Right lobe of liver (tissue), 6 donors: ENCODE measurements around the gene FGF21. TPM values are rescaled to one million over a fixed set of nuclear protein-coding genes. Genes with fewer than 3 reads are reported as not detected.

Experiments used
- ATAC-seq, 4 donors: fragments of 200-7000 bp; cut with Tn5 transposase; one replicate each; pipeline ENCODE4 v1.9.1; 2020; ENCODE audit warnings: mild to moderate bottlenecking in 4 of 4, moderate library complexity in 4 of 4
- DNase-seq, 3 donors: peaks; one replicate each; pipeline ENCODE4 v3.0.0-alpha.2; 2020
- H3K27ac ChIP-seq, 3 donors: fragments of 200-600 bp; one replicate each; pipeline ENCODE4 v1.8.0; 2022
- H3K27me3 ChIP-seq, 2 donors: fragments of 200-600 bp; one replicate each; pipeline ENCODE4 v1.8.0; 2022
- H3K36me3 ChIP-seq, 4 donors: fragments of 200-600 bp; sonication (generic) in 1 of 4; one replicate each; pipeline versions ENCODE4 v1.5.1 to v1.8.0; 2017 to 2022; ENCODE audit warnings: control low read depth in 1 of 4
- H3K4me1 ChIP-seq, 4 donors: fragments of 200-600 bp; sonication (generic) in 1 of 4; one replicate each; pipeline versions ENCODE4 v1.5.1 to v1.8.0; 2017 to 2022; ENCODE audit warnings: control low read depth in 1 of 4
- H3K4me3 ChIP-seq, 3 donors: fragments of 200-600 bp; one replicate each; pipeline ENCODE4 v1.8.0; 2022
- H3K9me3 ChIP-seq, 4 donors: fragments of 200-600 bp; sonication (generic) in 1 of 4; one replicate each; pipeline versions ENCODE4 v1.5.1 to v1.8.0; 2017 to 2022; ENCODE audit warnings: control low read depth in 1 of 4
- POLR2A ChIP-seq: fragments of 450-650 bp; IDR thresholded peaks from one replicate; pipeline ENCODE4 v1.6.1; 2017; ENCODE audit warnings: antibody characterized with exemption, mild to moderate bottlenecking
- WGBS: methylation state at CpG from one replicate; pipeline ENCODE4 v1.1.6; 2018; ENCODE audit warnings: low coverage, low lambda C conversion rate; ENCODE audit not compliant: insufficient coverage; ENCODE audit errors: missing lambda C conversion rate; 5-methylcytosine and 5-hydroxymethylcytosine counted together
- intact Hi-C, 2 donors: fragments of 100-400 bp; cut with DNase I; formaldehyde crosslinking; loops; one replicate each; pipeline versions ENCODE4 v1.11.2 to v1.14.1; 2022
- total RNA-seq, 6 experiments: library from RNA; depleted of rRNA in 2 of 6; stranded (reverse); fragments of >200 nt in 2 of 6; fragmentation: NEBNext Ultra II Directional in 3 of 6; extraction: Animal tissue kit (Norgen Biotek cat#: 25700) in 3 of 6; gene quantifications; one replicate each; pipeline versions ENCODE4 v1.1.0 to v1.2.4, GENCODE V29; 2016 to 2023
- TF ChIP-seq, protein P1 (sequence below), 4 donors: fragments of 200-600 bp in 3 of 4; fragments of 450-650 bp in 1 of 4; IDR thresholded peaks; one replicate each; pipeline versions ENCODE4 v1.5.1 to v1.8.0; 2016 to 2022; ENCODE audit warnings: antibody characterized with exemption in 4 of 4, mild to moderate bottlenecking in 2 of 4
- donor health status: DM: no; HTN: yes; CAD: no.
- donor health status: DM: no; HTN: no; CAD: no.
- donor health status: DM: no; HTN: no; CAD: no.
- donor health status: DM: no; HTN: yes; CAD: no.
- donor health status: DM: no; HTN: yes; CAD: no.

The FGF21 gene
- total RNA-seq, 6 experiments from 2014 or later = 5.1 to 55.3 (median 32.7) TPM; not detected in 1

DNA sequence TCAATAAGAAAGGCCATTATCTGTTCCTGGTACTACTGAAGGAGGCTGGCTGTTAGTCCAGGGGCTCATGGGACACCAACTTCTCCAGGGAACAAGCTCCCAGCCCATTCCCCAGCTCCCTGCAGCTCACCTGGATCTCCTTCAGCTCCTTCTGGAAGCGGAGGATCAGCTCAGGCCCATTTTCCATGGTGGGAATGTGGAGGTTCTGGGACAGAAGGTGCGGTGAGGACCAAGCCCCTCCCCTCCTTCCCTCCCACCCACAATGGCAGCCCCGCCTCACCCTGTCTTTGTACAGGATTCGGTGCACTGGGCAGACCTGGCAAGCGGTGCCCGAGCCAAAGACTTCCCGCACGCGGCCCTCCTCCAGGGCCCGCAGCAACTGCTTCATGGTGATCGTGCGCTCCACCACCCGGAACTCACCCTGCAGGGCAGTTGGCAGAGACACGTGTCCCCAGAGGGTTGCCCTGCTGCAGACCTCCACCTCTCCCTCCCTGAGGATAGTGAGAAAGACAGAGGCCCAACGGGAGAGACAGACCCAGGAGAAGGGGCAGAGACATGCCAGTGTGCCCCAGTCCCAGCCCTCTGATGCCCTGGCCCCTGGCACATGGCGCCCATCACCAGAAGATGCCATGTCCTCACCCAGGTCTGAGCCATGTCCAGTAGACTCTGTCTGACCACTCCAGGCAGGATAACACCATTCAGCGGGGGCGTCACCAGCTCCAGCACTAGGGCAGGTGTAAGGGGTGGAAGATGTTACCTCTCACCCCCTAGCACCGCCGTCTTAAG is 41.2 kb downstream of the FGF21 start:
- peaks cover 0 to 16% (median 5%) of the 10 kb centered on the region in 4 donors for H3K4me1 ChIP-seq
- no peak overlapping the region for H3K4me3 ChIP-seq
- DNase-seq (no peak), ATAC-seq (no peak)
- H3K9me3 ChIP-seq = no peaks in the 10 kb centered on the region
- intact Hi-C loops = loop anchor here (5.0 kb wide), 1 partner anchor 41 kb away; the partner anchor contains the start of gene HSD17B14 (in 2 of the 2)
- no CpG with 5 or more reads among the region's 20 CpGs for WGBS
- no peaks in the 10 kb centered on the region for H3K27me3 ChIP-seq
- peak overlapping the region in 2 of 3 donors; percentile 56 to 61 for H3K27ac ChIP-seq
- no peak for TF ChIP-seq POLR2A
- TF ChIP-seq, protein P1, sequence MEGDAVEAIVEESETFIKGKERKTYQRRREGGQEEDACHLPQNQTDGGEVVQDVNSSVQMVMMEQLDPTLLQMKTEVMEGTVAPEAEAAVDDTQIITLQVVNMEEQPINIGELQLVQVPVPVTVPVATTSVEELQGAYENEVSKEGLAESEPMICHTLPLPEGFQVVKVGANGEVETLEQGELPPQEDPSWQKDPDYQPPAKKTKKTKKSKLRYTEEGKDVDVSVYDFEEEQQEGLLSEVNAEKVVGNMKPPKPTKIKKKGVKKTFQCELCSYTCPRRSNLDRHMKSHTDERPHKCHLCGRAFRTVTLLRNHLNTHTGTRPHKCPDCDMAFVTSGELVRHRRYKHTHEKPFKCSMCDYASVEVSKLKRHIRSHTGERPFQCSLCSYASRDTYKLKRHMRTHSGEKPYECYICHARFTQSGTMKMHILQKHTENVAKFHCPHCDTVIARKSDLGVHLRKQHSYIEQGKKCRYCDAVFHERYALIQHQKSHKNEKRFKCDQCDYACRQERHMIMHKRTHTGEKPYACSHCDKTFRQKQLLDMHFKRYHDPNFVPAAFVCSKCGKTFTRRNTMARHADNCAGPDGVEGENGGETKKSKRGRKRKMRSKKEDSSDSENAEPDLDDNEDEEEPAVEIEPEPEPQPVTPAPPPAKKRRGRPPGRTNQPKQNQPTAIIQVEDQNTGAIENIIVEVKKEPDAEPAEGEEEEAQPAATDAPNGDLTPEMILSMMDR (IDR thresholded peaks at IDR 0.05) = no peak
- H3K36me3 ChIP-seq = peaks cover 0 to 9% (median 0%) of the 10 kb centered on the region in 4 donors

DNA sequence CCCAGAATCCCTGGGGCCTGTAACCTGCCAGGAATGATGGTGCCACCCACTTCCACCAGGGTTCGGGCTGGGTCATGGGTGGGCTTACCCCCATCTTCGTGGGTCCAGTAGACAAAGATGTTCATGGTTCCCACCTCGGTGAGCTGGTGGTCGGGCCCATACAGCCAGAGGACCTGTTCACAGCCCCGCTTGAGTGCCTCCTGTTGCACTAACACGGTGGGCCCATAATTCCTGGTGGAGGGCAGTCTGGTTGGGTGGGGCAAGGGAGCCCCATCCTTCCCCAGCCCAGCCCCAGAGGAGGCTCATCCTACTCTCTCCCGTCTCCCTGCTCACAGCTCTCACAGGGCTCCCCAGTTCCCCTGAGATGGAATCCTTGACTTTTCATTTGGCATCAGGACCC is 41.8 kb downstream of the FGF21 start:
- Histone ChIP-seq H3K27me3 (no peaks in the 10 kb centered on the region), H3K36me3 (peaks cover 0 to 9% (median 0%) of the 10 kb centered on the region in 4 donors), H3K9me3 (no peaks in the 10 kb centered on the region), H3K4me1 (peaks cover 0 to 16% (median 5%) of the 10 kb centered on the region in 4 donors), H3K4me3 (no peak overlapping the region), H3K27ac (no peak overlapping the region)
- ATAC-seq (no peak), DNase-seq (no peak)
- 86% methylated on average over 1 of the region's 7 CpGs for WGBS
- intact Hi-C loops = loop anchor here (5.0 kb wide), 1 partner anchor 40 kb away; the partner anchor contains the start of gene HSD17B14 (in 2 of the 2)
- TF ChIP-seq, protein P1 (IDR thresholded peaks at IDR 0.05) = no peak
- no peak for TF ChIP-seq POLR2A

DNA sequence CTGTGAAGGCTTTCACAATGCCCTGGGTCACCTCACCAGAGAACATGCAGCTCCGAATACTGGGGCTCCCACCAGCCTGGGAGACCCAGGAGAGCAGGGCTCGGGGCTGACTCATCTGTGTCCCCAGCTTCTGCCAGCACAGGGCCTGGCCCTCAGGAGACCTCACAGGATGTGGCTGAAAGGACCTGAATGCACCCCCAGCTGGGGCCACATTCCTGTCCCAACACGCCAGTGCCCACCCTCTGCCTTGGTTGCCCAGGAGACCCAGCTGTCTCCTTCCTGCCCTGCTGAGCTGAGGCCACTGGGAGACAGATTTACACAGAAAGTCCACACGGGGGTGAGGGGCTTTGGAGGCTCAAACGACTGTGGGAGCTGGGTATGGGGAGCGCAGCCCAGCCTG is 43.6 kb downstream of the FGF21 start:
- Histone ChIP-seq H3K9me3 (no peaks in the 10 kb centered on the region), H3K27me3 (no peaks in the 10 kb centered on the region), H3K36me3 (peaks cover 0 to 9% (median 0%) of the 10 kb centered on the region in 4 donors), H3K27ac (no peak overlapping the region), H3K4me3 (no peak overlapping the region), H3K4me1 (peaks cover 0 to 16% (median 5%) of the 10 kb centered on the region in 4 donors)
- ATAC-seq (no peak), DNase-seq (no peak)
- no peak for TF ChIP-seq POLR2A
- TF ChIP-seq, protein P1 (IDR thresholded peaks at IDR 0.05) = no peak
- intact Hi-C loops = loop anchor here (5.0 kb wide), 1 partner anchor 38 kb away; the partner anchor contains the start of gene HSD17B14 (in 2 of the 2)
- no CpG with 5 or more reads among the region's 6 CpGs for WGBS

DNA sequence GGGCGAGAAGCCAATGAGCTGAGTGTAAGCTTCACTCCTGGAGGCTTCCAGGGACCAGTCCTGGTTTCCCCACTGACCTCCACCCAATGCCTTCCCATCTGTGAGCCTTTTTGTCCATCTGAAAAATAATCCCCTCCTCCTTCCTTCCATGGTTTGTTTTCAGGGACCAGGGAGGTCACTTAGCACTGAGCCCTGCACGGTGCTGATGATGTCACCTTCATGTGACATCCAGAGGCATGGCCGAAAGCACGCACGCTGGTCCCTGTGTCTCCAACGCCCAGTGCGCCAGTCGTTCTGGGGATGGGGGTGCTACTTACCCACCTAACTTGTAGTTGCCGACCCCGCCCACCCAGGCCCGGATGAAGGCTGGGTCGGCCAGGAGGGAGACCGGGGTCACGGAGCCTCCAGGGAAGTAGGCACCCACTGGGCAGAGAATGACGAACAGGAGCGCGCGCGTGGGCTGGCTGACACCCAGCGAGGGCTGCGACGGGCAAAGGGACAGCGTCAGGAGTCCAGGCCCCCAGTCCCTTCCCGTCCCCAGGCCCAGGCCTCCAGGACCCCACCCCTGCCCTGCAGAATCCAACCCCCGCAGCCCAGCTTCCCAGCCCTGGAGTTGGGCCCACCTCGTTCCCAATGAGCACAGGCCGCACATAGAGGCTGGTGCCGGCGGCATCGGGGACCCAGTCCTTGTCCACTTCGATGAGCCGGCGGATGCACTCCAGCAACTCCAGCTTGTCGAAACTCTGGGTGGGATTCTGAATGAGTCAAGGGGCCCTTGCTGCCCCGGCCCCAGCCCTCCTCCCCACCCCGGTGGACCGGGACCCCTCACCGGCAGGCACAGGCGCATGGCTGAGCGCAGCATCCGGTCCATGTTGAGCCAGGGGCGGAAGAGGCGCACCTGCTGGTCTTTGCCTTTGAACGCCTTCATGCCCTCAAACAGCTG is 44.3 kb downstream of the FGF21 start:
- no peak for TF ChIP-seq POLR2A
- TF ChIP-seq, protein P1 (IDR thresholded peaks at IDR 0.05) = no peak
- H3K27me3 ChIP-seq = no peaks in the 10 kb centered on the region
- WGBS = 89% methylated on average over 9 of the region's 44 CpGs
- intact Hi-C loops = loop anchor here (5.0 kb wide), 1 partner anchor 38 kb away; the partner anchor contains the start of gene HSD17B14 (in 2 of the 2)
- no peak overlapping the region for H3K4me3 ChIP-seq
- peaks cover 0 to 9% (median 0%) of the 10 kb centered on the region in 4 donors for H3K36me3 ChIP-seq
- DNase-seq (no peak), ATAC-seq (no peak)
- no peak overlapping the region for H3K27ac ChIP-seq
- H3K9me3 ChIP-seq = no peaks in the 10 kb centered on the region
- peaks cover 0 to 16% (median 5%) of the 10 kb centered on the region in 4 donors for H3K4me1 ChIP-seq
